Transverse colon (tissue), 4 donors: ENCODE data around the gene CBX3.
A peak's percentile ranks its signal among the peaks of the same experiment; 100 is the strongest.

Experiments
- EP300 ChIP-seq: sonication (generic); formaldehyde crosslinking; IDR thresholded peaks from one replicate; pipeline ENCODE4 v1.6.1; 2017; ENCODE audit warnings: antibody characterized with exemption, low read depth
- POLR2A ChIP-seq: fragments of 450-650 bp; IDR thresholded peaks from one replicate; pipeline ENCODE4 v1.6.1; 2016; ENCODE audit warnings: antibody characterized with exemption, mild to moderate bottlenecking, moderate library complexity
- POLR2AphosphoS5 ChIP-seq, 3 donors: sonication (generic); formaldehyde crosslinking; IDR thresholded peaks; one replicate each; pipeline ENCODE4 v1.6.1; 2016; ENCODE audit warnings: antibody characterized with exemption in 3 of 3
- TF ChIP-seq, protein P1 (sequence below), 5 experiments: fragments of 200-600 bp in 3 of 5; fragments of 450-650 bp in 2 of 5; sonication (generic) in 3 of 5; IDR thresholded peaks; 1 replicate in 2 of 5; 2 replicates in 3 of 5; pipeline ENCODE4 v1.5.1; 2016 to 2017; ENCODE audit warnings: antibody characterized with exemption in 5 of 5, inconsistent platforms in 3 of 5, mild to moderate bottlenecking in 2 of 5, moderate library complexity in 1 of 5

DNA sequence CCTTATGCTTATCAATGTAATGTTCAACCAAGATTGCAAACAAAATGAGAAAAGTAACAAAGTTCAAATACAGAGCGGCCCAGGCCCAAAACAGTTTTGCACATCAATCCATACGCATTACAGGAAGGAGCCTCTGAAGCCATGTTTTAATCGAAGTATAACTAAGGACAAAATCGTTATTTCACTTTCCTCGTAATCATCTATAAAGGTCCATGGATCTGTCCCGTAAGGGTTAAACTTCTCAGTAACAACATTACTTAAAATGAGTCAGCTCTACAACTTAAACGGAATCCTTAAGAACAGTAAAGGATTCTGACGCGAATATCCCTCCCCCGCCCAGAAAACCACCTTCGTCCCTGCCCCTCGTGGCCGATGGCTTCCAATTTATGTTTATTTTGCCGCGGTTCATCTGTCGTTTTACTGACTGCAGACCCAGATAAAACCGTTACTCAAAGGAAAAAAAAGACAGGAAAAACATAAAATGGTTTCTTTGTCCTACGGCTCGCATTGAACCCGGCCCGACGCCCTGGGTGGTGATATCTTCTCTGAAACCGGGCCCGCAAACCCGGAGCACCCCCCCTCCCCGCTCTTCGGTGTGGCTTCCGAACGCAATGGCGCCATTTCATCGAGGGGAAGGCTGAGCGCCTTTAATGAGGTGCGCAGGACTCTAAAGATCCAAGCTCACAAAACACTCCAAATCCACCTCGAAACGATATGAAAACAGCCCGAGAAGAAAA, 2.1 kb upstream of the CBX3 start:
- TF ChIP-seq, protein P1, sequence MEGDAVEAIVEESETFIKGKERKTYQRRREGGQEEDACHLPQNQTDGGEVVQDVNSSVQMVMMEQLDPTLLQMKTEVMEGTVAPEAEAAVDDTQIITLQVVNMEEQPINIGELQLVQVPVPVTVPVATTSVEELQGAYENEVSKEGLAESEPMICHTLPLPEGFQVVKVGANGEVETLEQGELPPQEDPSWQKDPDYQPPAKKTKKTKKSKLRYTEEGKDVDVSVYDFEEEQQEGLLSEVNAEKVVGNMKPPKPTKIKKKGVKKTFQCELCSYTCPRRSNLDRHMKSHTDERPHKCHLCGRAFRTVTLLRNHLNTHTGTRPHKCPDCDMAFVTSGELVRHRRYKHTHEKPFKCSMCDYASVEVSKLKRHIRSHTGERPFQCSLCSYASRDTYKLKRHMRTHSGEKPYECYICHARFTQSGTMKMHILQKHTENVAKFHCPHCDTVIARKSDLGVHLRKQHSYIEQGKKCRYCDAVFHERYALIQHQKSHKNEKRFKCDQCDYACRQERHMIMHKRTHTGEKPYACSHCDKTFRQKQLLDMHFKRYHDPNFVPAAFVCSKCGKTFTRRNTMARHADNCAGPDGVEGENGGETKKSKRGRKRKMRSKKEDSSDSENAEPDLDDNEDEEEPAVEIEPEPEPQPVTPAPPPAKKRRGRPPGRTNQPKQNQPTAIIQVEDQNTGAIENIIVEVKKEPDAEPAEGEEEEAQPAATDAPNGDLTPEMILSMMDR (IDR thresholded peaks at IDR 0.05), result peak in 1 of 5 experiments; percentile 37
- peak; percentile 26 for TF ChIP-seq POLR2A
- TF ChIP-seq EP300, result no peak
- TF ChIP-seq POLR2AphosphoS5 (IDR thresholded peaks at IDR 0.05), result peak in 1 of 3 donors; percentile 80
